GM19452 (cell line): ENCODE results near the gene IGHMBP2.

Source experiments
- ATAC-seq: cut with Tn5 transposase; IDR thresholded peaks from one replicate; pipeline ENCODE4 v1.9.1; 2021; ENCODE audit not compliant: unreplicated experiment

Gene IGHMBP2

DNA sequence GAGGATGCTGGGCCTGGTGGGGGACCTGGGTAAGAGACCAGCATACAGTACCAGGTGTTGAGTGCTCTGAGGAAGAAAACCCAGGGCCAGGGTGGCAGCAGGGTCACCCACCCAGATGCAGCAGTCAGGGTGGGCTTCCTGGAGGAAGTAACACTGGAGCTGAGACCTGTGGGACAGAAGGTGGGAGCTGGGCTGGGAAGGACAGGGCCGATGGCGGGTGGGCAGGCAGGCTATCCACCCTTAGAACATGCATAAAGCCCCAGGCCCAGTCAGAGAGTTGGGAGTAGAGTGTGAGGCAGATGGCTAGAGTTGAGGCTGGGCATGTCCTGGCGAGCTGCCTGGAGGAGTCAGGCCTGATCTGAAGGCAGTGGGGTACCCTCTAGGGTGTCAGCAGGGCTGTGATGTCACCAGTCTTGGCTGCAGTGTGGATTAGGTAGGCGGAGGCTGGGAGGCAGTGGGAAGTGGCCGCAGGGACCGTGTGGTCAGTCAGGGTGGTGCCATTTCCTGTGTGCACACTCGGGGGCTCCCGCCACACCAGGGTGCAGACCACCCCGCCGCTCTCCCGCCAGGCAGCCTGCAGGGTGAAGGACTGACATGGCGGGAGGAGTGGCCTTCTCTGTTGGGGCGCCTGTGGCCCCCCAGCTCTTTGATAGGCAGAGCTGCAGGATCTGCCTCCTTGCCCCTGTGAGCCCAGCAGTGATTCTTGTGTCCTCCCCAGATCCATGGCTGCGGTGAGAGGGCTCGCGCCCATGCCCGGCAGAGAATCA is 35.3 kb downstream of the IGHMBP2 start:
- no peak for ATAC-seq

GRCh38 chr11:68939583-68940555 is 36.2 kb downstream of the IGHMBP2 start:
- ATAC-seq: no peak

DNA sequence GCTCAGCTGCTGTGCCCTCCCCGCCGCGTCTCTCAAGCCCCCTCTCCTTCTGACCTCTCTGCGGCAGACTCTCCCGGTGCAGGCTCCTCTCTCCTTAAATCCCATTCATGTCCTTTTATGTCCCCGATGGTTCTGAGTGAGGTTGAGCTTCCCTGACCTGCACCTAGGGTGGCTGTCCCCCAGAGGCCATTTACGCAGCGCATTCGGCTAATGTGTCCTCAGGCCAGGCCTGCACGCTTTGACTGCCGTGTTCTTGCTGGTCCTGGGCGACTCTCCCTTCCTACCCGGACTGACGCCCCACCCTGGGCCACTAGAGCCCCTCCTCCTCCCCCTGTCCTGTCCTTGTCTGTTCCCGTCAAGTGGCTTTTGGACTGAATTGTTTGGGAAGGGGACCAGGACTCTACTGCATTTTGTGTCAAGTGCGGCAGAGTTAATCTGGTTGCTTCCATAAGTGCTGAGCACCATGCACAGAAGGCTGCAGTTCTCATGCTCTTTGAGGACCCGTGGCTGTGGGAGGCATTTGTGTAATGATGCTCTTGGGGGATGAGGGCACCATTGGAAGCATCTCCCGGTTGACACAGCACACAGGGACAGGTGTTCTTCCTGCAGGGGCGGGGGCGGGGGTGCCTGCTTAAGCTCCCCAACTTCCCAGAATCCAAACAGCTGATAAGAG is 37.1 kb downstream of the IGHMBP2 start:
- ATAC-seq: no peak

DNA sequence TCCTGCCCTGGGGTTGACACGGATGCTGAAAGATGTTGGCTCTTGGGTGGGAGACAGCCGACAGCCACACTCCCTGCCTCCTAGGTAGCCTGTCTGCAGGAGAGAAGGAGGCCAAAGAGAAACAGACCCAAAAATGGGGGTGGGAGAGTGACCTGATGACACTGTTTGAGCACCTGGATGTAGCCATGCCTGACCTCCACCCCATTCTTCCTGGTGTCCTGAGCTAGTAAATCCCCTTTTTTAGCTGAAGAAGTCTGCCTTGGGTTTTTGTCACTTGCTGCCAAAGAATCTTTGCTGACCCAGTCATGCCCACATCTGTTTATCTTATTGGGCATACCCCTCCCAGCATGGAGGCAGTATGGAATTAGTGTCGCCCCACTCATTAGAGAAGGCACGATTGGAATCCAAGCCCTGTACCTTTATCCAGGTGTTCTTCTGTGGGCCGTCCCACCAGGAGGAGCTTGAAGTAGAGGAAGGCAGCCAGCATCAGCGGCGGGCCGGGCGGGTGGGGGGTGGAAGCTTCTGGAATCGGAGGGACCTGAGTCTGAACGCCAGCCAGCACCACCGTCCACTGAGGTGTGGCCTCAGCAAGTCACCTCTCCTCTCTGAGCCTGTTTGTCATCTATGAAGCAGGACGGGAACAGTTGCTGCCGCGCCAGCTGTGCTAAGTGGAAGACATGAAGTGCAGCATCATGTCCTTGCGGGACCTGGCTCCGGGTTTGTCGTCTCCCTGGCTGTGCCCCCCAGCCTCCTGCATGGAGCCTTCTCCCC is 37.8 kb downstream of the IGHMBP2 start:
- ATAC-seq: no peak

DNA sequence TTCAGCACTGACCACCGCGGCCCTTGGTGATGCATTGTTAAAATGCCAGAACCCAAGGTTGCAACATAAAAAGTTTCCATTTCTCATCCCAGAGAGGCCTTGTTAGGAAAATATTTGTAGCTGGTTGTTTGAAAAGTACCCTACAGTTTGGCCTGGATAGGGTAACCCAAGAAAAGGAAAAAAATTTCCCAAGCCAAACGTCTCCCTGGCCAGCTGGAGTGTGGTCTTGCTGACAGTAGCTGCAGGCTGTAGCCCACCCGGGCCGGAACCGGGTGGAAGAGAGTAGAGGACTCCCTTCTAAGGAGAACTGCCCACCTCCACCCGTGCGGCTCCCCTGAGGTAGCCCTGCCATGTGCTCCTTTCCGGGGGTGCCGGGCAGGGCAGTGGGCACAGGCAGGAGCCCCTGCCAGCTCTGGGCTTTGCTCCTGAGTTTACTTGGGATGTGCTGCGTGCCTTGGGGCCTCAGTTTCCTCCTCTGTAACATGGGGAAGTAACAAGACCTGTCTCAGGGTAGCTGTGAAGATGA is 38.5 kb downstream of the IGHMBP2 start:
- ATAC-seq: no peak

- ATAC-seq: no peak
These were observed 39.1 kb downstream of the IGHMBP2 start for GRCh38 chr11:68942751-68943271.

DNA sequence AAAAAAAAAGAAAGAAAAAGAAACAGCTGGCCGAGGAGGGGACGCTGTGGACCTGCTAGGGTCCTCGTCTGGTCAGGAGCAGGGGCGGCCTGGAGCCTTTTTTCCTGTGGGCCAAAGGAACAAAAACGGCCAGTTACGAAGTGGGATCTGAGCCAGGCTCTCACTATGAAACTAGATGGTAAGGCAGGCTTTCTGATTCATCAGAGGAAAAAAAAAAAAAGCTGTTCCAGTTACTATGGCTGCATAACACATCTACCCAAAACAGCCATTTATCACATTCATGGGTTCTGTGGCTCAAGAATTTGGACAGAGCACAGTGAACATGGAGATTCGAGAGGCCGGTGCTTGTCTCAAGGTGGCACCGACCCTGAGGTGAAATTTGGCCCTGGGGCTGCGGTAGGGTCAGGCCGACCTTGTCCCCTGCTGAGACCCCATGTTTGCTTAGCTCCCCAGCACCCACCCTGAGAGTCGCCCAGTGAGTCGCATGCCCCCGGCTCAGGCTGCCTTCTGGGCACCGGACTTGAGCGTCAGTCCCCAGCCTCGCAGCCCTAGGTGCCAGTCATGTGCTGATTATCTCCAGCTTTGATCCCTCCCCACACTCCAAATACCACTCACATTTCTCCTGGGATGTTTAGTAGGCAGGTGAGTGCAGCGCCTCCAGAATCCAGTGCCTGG is 42.9 kb downstream of the IGHMBP2 start:
- no peak for ATAC-seq

DNA sequence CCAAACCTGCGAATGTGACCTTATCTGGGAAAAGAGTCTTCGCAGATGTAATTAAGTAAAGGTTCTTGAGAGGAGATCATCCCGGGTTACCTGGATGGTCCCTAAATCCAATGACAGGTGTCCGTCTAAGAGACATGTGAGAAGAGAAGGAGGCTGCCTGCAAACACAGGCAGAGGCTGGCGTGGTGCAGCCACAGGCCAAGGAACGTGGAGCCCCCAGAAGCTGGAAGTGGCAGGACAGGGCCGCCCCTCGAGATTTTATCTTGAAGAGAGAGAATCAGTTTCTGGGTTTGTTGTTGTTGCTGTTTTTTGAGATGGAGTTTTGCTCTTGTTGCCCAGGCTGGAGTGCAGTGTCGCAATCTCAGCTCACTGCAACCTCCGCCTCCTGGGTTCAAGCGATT is 43.5 kb downstream of the IGHMBP2 start:
- no peak for ATAC-seq

DNA sequence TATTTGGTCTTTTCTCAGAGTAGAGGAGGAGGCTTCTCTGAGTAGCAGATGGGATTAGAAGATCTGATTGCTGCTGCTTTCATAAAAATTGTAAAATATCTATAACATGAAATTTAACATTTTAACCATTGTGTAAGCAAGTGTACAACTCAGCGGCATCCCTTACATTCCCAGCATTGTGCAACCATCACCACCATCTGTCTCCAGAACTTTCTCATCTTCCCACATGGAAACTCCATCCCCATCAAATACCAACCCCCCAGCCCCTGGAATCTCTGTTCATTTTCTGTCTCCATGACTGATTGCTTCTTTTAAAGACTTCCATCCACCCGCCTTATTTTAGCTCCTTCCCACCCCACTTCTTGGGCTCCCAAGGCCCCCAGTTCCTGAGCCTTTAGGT is 44.8 kb downstream of the IGHMBP2 start:
- ATAC-seq: no peak

DNA sequence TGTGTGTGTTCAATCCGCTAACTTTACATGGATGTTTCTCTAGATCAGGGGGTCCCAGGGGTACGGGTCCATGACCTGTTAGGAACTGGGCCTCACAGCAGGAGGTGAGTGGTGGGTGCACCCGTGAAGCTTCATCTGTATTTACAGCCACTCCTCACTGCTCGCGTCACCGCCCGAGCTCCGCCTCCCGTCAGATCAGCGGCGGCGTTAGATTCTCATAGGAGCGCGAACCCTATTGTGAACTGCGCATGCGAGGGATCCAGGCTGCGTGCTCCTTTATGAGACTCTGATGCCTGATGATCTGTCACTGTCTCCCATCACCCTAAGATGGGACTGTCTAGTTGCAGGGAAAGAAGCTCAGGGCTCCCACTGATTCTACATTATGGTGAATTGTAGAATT is 45.2 kb downstream of the IGHMBP2 start:
- ATAC-seq: no peak

- no peak for ATAC-seq
These were observed 46.6 kb downstream of the IGHMBP2 start for GRCh38 chr11:68950270-68950669.

DNA sequence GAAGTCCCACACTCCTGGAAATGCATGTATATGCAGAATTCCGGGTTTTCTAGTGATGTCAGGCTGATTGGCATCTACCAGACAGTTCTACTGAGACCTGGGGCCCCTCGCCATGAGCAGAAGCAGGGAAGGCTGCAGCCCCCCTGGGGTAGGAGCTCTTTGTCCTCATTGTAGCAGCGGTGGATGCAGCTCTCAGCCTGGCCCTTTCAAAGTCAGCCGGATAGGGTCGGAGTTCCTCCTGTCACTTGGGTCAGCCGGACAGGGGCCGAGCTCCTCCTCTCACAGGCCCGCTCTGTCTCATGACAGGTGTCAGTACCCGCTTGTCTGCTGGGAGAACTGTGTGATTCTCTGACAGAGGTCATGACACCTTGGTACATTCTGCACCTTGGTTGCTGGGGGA is 47.1 kb downstream of the IGHMBP2 start:
- ATAC-seq: no peak

DNA sequence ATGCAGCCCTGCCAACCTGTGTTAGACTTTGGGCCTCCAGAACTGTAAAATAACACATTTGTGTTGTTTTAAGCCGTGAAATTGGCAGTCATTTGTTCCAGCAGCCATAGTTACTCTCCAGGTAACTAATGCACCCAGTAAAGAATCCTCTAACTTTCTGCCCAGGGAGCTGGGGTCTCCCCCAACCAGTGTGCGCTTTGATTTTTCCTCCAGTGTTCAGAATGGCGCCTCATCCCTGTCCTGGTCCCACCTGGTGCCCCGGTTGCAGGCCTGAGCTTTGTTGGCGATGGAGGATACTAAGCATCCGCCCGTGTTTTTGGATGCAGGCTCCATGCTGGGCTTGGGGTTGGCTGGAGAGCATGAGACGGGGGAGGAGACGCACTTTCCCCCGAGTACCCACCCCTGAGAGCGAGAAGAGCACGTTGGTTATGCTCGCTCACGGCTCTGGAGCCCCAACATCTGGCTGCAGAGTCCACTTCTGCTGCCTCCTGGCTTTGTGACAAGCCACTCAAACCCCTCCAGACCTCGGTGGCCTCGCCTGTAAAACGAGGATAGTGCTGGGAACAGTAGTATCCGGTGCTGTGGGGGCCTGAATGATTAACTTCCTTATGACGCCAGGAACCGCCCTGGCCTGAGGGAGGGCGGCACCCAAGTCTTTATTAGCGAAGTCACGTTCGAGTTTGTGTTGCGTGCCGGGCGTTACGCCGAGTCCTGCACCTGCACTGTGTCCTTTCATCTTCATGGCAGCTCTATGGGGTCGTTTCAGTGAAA is 51.3 kb downstream of the IGHMBP2 start:
- ATAC-seq: no peak

DNA sequence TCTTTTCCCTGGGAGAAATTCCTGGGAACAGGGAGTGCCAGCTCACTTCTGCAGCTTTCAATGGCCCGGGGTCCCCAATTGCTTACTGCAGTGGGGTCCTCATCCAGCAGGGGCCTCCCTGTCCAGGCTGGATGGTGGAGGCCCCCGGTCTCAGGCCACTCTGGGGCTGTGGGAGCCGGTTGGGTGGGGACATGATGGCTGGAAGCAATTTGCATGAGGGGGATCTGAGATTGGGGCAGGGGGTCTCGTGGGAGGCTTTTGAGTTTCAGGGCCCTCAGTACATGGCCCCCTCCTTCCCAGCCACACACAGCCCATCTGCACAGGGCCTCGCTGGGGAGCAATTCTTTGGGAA is 51.9 kb downstream of the IGHMBP2 start:
- ATAC-seq: no peak

GRCh38 chr11:68956142-68956541 is 52.5 kb downstream of the IGHMBP2 start:
- no peak for ATAC-seq

DNA sequence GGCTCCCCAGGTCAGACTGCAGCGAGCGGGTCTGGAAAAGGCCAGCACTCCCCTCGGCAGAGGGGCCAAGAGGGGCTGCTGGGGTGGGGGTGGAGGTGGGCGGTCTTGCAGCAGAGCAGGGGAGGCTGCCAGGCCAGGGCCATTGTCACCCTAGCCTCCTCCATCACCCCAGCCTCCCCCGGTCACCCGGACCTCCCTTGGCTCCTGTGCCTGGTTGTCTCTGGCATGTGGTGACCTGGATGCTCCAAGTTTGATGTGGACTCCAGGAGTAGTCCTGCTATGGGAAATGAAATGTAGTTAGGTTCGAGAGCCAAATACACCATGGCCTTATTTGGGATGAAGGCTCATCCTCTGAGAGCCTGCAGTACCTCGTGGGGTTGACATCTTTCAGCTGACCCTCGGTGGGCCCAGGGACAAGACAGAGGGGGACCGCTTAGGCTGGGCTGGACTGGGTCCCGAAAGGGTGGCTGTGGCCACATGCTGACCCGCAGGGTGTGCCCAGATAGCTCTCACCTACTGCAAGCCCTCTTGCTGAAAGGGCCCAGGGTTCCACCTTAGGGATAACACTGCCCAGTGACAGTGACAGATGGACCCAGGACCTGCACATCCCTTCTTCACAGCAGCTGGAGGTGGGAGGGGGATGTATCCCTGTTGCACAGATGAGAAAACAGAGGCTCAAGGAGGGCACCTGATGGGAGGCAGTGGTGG is 53.0 kb downstream of the IGHMBP2 start:
- ATAC-seq: no peak

DNA sequence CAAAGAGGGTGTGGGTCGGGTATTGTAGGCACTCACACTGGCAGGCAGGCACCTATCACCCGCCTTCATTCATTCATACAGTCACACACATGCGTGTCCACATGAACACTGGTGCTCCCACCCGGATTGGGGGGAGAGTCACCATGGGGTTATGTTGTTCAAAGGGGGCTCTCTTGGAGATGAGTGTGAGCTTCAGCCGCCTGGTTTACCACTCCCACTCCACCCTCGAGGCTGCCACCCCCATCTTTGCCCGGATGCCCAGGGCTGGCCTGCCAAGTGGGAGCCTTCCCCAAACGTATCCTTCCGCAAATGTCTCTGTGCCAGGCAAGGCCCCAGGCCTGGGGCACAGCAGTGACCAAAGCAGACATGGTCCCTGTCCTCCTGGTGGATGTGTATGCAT is 54.5 kb downstream of the IGHMBP2 start:
- no peak for ATAC-seq

DNA sequence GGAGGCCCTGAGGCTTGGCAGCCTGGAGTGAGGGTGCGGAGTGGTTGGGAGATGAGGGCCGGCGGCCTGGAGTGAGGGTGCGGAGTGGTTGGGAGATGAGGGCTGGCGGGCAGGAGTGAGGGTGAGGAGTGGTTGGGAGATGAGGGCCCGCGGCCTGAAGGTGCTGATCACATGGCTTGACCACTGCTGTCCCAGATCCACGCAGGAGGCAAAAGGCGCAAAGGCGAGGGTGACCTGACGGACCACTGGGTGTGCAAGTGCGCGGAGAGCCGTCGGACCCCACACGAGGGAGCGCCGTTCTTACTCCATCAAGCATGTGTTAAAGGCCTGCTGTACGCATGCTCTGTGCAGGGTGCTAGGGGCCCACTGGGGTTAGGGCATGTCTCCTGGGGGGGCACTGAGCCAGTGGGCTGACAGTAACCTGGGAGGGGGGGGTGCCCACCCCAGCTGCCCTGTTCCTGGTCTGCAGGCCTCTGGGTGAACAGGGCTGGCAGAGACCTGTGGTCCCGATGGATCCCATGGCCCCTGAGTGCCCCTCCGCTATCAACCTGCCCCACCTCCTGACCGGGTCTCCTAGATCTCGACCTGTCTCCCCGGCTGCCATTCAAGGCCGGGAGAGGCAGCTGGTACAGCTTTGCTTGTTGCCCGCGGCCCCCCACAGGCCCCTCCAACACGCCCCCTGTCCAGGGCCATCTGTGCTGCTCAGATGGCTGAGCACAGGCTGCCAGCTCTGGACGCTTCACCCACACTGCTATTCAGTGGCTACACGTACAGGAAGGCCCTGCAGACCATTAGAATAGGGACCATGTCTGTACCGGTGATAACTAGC is 56.0 kb downstream of the IGHMBP2 start:
- ATAC-seq: no peak
